ENCODE measurements around the gene PRUNE2.
A peak's percentile ranks its signal among the peaks of the same experiment; 100 is the strongest.

The PRUNE2 gene

GRCh38 chr9:76657265-76657664, 248.6 kb downstream of the PRUNE2 start:
- Histone ChIP-seq H3K27me3 (ENCODE audit: insufficient read depth, poor library complexity, severe bottlenecking) (no peaks in the 10 kb centered on the region), H3K27ac (replicated peaks) (peak overlapping the region; percentile 59; the same call in 1 of the 2 replicates), H3K4me3 (replicated peaks; ENCODE audit: insufficient read depth, low read length) (no peak overlapping the region)
- DNase-seq (ENCODE audit: low read depth in 1 of 2, low spot score in 1 of 2): no peak
- TF ChIP-seq REST (IDR thresholded peaks at IDR 0.05; ENCODE audit: insufficient replicate concordance, low read depth) (no peak), CTCF (IDR thresholded peaks at IDR 0.05; ENCODE audit: insufficient read depth, low read length) (no peak), GABPA (IDR thresholded peaks at IDR 0.05; ENCODE audit: low read depth) (no peak), SPI1 (IDR thresholded peaks at IDR 0.05; ENCODE audit: borderline replicate concordance, low read depth) (no peak), POLR2AphosphoS5 (IDR thresholded peaks at IDR 0.05; ENCODE audit: low read depth) (no peak)

- no peak overlapping the region for H3K4me3 ChIP-seq (replicated peaks; ENCODE audit: insufficient read depth, low read length)
- TF ChIP-seq REST (IDR thresholded peaks at IDR 0.05; ENCODE audit: insufficient replicate concordance, low read depth): no peak
- no peak for TF ChIP-seq SPI1 (IDR thresholded peaks at IDR 0.05; ENCODE audit: borderline replicate concordance, low read depth)
- TF ChIP-seq CTCF (IDR thresholded peaks at IDR 0.05; ENCODE audit: insufficient read depth, low read length): no peak
- no peak for TF ChIP-seq GABPA (IDR thresholded peaks at IDR 0.05; ENCODE audit: low read depth)
- DNase-seq (ENCODE audit: low read depth in 1 of 2, low spot score in 1 of 2): no peak
- H3K27me3 ChIP-seq (ENCODE audit: insufficient read depth, poor library complexity, severe bottlenecking): no peaks in the 10 kb centered on the region
- H3K27ac ChIP-seq (replicated peaks): no peak overlapping the region
Measured at GRCh38 chr9:76655971-76656370, 249.9 kb downstream of the PRUNE2 start.

- no peak for TF ChIP-seq POLR2AphosphoS5 (IDR thresholded peaks at IDR 0.05; ENCODE audit: low read depth)
- TF ChIP-seq GABPA (IDR thresholded peaks at IDR 0.05; ENCODE audit: low read depth): no peak
- TF ChIP-seq SPI1 (IDR thresholded peaks at IDR 0.05; ENCODE audit: borderline replicate concordance, low read depth): no peak
- no peak for TF ChIP-seq REST (IDR thresholded peaks at IDR 0.05; ENCODE audit: insufficient replicate concordance, low read depth)
- Histone ChIP-seq H3K27ac (replicated peaks) (peak overlapping the region; percentile 3; the same call in 1 of the 2 replicates), H3K4me3 (replicated peaks; ENCODE audit: insufficient read depth, low read length) (no peak overlapping the region), H3K27me3 (ENCODE audit: insufficient read depth, poor library complexity, severe bottlenecking) (no peaks in the 10 kb centered on the region)
- no peak for DNase-seq (ENCODE audit: low read depth in 1 of 2, low spot score in 1 of 2)
Measured at GRCh38 chr9:76655121-76655541, 250.8 kb downstream of the PRUNE2 start.

All from HL-60 (cell line).